Ammon's horn (tissue), 1 donor: ENCODE data around the gene ADGRG3.
A peak's percentile ranks its signal among the peaks of the same experiment; 100 is the strongest.

ENCODE experiments used
- DNase-seq: peaks from one replicate; pipeline ENCODE4 v3.0.0-alpha.2; 2016; ENCODE audit warnings: low spot score

Gene ADGRG3

GRCh38 chr16:57630931-57631845 is 36.9 kb upstream of the ADGRG3 start:
- DNase-seq: peak; percentile 76

- no peak for DNase-seq
These were observed 35.5 kb upstream of the ADGRG3 start for GRCh38 chr16:57632568-57632967.

GRCh38 chr16:57633383-57634064 is 34.6 kb upstream of the ADGRG3 start:
- no peak for DNase-seq

- no peak for DNase-seq
These were observed 33.9 kb upstream of the ADGRG3 start for GRCh38 chr16:57634171-57634570.

GRCh38 chr16:57635266-57636097 is 32.6 kb upstream of the ADGRG3 start:
- no peak for DNase-seq

- DNase-seq: no peak
These were observed 31.9 kb upstream of the ADGRG3 start for GRCh38 chr16:57636184-57636583.

GRCh38 chr16:57637020-57637419 is 31.1 kb upstream of the ADGRG3 start:
- peak; percentile 57 for DNase-seq

GRCh38 chr16:57637424-57637823 is 30.7 kb upstream of the ADGRG3 start:
- peak; percentile 87 for DNase-seq

- DNase-seq: no peak
These were observed 30.1 kb upstream of the ADGRG3 start for GRCh38 chr16:57637965-57638364.

- no peak for DNase-seq
These were observed 29.7 kb upstream of the ADGRG3 start for GRCh38 chr16:57638381-57638780.

- peak; percentile 94 for DNase-seq
These were observed 28.8 kb upstream of the ADGRG3 start for GRCh38 chr16:57639172-57639887.

- no peak for DNase-seq
These were observed 27.9 kb upstream of the ADGRG3 start for GRCh38 chr16:57640185-57640584.

- DNase-seq: peak; percentile 77
These were observed 27.5 kb upstream of the ADGRG3 start for GRCh38 chr16:57640612-57641011.

- DNase-seq: no peak
These were observed 25.7 kb upstream of the ADGRG3 start for GRCh38 chr16:57642160-57643135.

- peak; percentile 59 for DNase-seq
These were observed 24.8 kb upstream of the ADGRG3 start for GRCh38 chr16:57643147-57643874.

- DNase-seq: no peak
These were observed 24.2 kb upstream of the ADGRG3 start for GRCh38 chr16:57643910-57644309.

- DNase-seq: no peak
These were observed 23.6 kb upstream of the ADGRG3 start for GRCh38 chr16:57644383-57645014.

GRCh38 chr16:57645169-57645568 is 22.9 kb upstream of the ADGRG3 start:
- no peak for DNase-seq

- no peak for DNase-seq
These were observed 22.3 kb upstream of the ADGRG3 start for GRCh38 chr16:57645691-57646387.
